WTC11 (cell line): ENCODE results near the gene VAMP2. TPM values are rescaled to one million over a fixed set of nuclear protein-coding genes. Genes with fewer than 3 reads are reported as not detected.
A peak's percentile ranks its signal among the peaks of the same experiment; 100 is the strongest.

Experiments used
- ATAC-seq: fragments of 200-7000 bp; cut with Tn5 transposase; 2 replicates; pipeline ENCODE4 v1.10.0; 2021; ENCODE audit warnings: mild to moderate bottlenecking, moderate library complexity
- CTCF ChIA-PET: fragments of 300-600 bp; sonication (Branson Sonifier 250); formaldehyde crosslinking; loops from one replicate; lab custom pipeline; 2021; ENCODE audit warnings: antibody characterized with exemption; lab: Charles Lee
- POLR2A ChIA-PET: fragments of 350-600 bp; sonication (Branson Sonifier 250); formaldehyde crosslinking; loops from one replicate; lab custom pipeline; 2021; ENCODE audit warnings: antibody characterized with exemption; lab: Charles Lee
- DNase-seq: peaks from one replicate; pipeline ENCODE4 v3.0.0; 2021; ENCODE audit warnings: low spot score
- H3K27ac Mint-ChIP-seq: 2 replicates; pipeline ENCODE4 v1.8.0; 2021; ENCODE audit warnings: mixed read lengths
- H3K27me3 Mint-ChIP-seq: 2 replicates; pipeline ENCODE4 v1.8.0; 2021; ENCODE audit warnings: low read depth, mild to moderate bottlenecking, moderate library complexity, mixed read lengths
- H3K36me3 Mint-ChIP-seq: 2 replicates; pipeline ENCODE4 v1.8.0; 2021; ENCODE audit warnings: mixed read lengths
- H3K4me1 Mint-ChIP-seq: 2 replicates; pipeline ENCODE4 v1.8.0; 2022; ENCODE audit warnings: mixed read lengths
- H3K4me3 Mint-ChIP-seq: 2 replicates; pipeline ENCODE4 v1.8.0; 2021; ENCODE audit warnings: mild to moderate bottlenecking, moderate library complexity, mixed read lengths
- H3K9me3 Mint-ChIP-seq: 2 replicates; pipeline ENCODE4 v1.8.0; 2021; ENCODE audit warnings: mixed read lengths
- CREB1 ChIP-seq: sonication (generic); formaldehyde crosslinking; IDR thresholded peaks from 2 replicates; pipeline ENCODE4 v1.8.0; 2023; ENCODE audit warnings: mild to moderate bottlenecking, missing genetic modification reagents
- CTCF ChIP-seq: fragments of 200-600 bp; IDR thresholded peaks from 2 replicates; pipeline ENCODE4 v1.8.0; 2022; ENCODE audit warnings: antibody characterized with exemption
- E2F4 ChIP-seq: sonication (generic); formaldehyde crosslinking; IDR thresholded peaks from 2 replicates; pipeline ENCODE4 v1.8.1; 2022; ENCODE audit warnings: low read depth, mild to moderate bottlenecking, moderate library complexity, missing genetic modification reagents, borderline replicate concordance
- EMX1 ChIP-seq: fragments of 250-450 bp; sonication (Bioruptor Pico); IDR thresholded peaks from 2 replicates; pipeline ENCODE4 v1.8.0; 2021; ENCODE audit warnings: mild to moderate bottlenecking
- GABPB1 ChIP-seq: sonication (generic); formaldehyde crosslinking; IDR thresholded peaks from 2 replicates; pipeline ENCODE4 v1.8.1; 2023; ENCODE audit warnings: mild to moderate bottlenecking, missing genetic modification reagents
- HMGA2 ChIP-seq: fragments of 250-450 bp; sonication (Bioruptor Pico); IDR thresholded peaks from 2 replicates; pipeline ENCODE4 v1.4.0; 2021; ENCODE audit warnings: mild to moderate bottlenecking, moderate library complexity
- HMGXB4 ChIP-seq: sonication (generic); formaldehyde crosslinking; IDR thresholded peaks from 2 replicates; pipeline ENCODE4 v1.8.1; 2023; ENCODE audit warnings: mild to moderate bottlenecking, moderate library complexity, missing genetic modification reagents
- MAX ChIP-seq: sonication (generic); formaldehyde crosslinking; IDR thresholded peaks from 2 replicates; pipeline ENCODE4 v1.8.0; 2022; ENCODE audit warnings: mild to moderate bottlenecking, missing genetic modification reagents
- MLX ChIP-seq: sonication (generic); formaldehyde crosslinking; IDR thresholded peaks from 2 replicates; pipeline ENCODE4 v1.8.1; 2023; ENCODE audit warnings: mild to moderate bottlenecking, missing genetic modification reagents, moderate library complexity
- MXD4 ChIP-seq: fragments of 250-450 bp; sonication (Bioruptor Pico); IDR thresholded peaks from 2 replicates; pipeline ENCODE4 v1.8.0; 2021; ENCODE audit warnings: mild to moderate bottlenecking, moderate library complexity, borderline replicate concordance
- NFYB ChIP-seq: sonication (generic); formaldehyde crosslinking; conservative IDR thresholded peaks from 2 replicates; pipeline ENCODE4 v1.8.0; 2022; ENCODE audit warnings: low read depth, missing genetic modification reagents
- STAT6 ChIP-seq: sonication (generic); formaldehyde crosslinking; conservative IDR thresholded peaks from 2 replicates; pipeline ENCODE4 v1.8.1; 2023; ENCODE audit warnings: mild to moderate bottlenecking, low read depth, missing genetic modification reagents, moderate library complexity
- TCF7 ChIP-seq: sonication (generic); formaldehyde crosslinking; IDR thresholded peaks from 2 replicates; pipeline ENCODE4 v1.8.0; 2022; ENCODE audit warnings: mild to moderate bottlenecking, low read depth, missing genetic modification reagents, moderate library complexity
- USF1 ChIP-seq: sonication (generic); formaldehyde crosslinking; IDR thresholded peaks from 2 replicates; pipeline ENCODE4 v1.8.0; 2022; ENCODE audit warnings: mild to moderate bottlenecking, missing genetic modification reagents
- ZBTB21 ChIP-seq: sonication (generic); formaldehyde crosslinking; IDR thresholded peaks from 2 replicates; pipeline ENCODE4 v1.8.1; 2023; ENCODE audit warnings: mild to moderate bottlenecking, missing genetic modification reagents, borderline replicate concordance
- ZMAT4 ChIP-seq: fragments of 250-450 bp; sonication (Bioruptor Pico); IDR thresholded peaks from 2 replicates; pipeline ENCODE4 v1.9.0; 2021; ENCODE audit warnings: mild to moderate bottlenecking
- ZNF263 ChIP-seq: sonication (generic); formaldehyde crosslinking; IDR thresholded peaks from 2 replicates; pipeline ENCODE4 v1.8.1; 2022; ENCODE audit warnings: low read depth, mild to moderate bottlenecking, moderate library complexity, missing genetic modification reagents
- ZNF317 ChIP-seq: sonication (generic); formaldehyde crosslinking; IDR thresholded peaks from 2 replicates; pipeline ENCODE4 v1.8.1; 2023; ENCODE audit warnings: low read depth, mild to moderate bottlenecking, moderate library complexity, missing genetic modification reagents, borderline replicate concordance
- ZNF416 ChIP-seq: fragments of 250-450 bp; sonication (Bioruptor Pico); IDR thresholded peaks from 2 replicates; pipeline ENCODE4 v1.9.0; 2021; ENCODE audit warnings: mild to moderate bottlenecking, inconsistent platforms
- total RNA-seq: library from RNA; stranded (reverse); gene quantifications from 3 replicates; pipeline ENCODE4 v1.2.3, GENCODE V29; 2021

Gene VAMP2
- total RNA-seq, 1 experiment from 2014 or later = 27.4 TPM

GRCh38 chr17:8125154-8125946, 37.4 kb downstream of the VAMP2 start:
- peak; percentile 86 for DNase-seq
- peaks cover 20% of the 10 kb centered on the region for H3K4me1 Mint-ChIP-seq
- H3K9me3 Mint-ChIP-seq = no peaks in the 10 kb centered on the region
- TF ChIP-seq MAX (CRISPR knock-in tag) (no peak; the same call in 1 of the 2 replicates), ZNF317 (CRISPR knock-in tag) (no peak), CREB1 (CRISPR knock-in tag) (no peak), HMGA2 (CRISPR knock-in tag) (0 out of 2 replicates have a peak, but pooled peaks have one; percentile 3), HMGXB4 (CRISPR knock-in tag) (peak; percentile 78; the same call in 1 of the 2 replicates), ZNF263 (CRISPR knock-in tag) (no peak), ZBTB21 (CRISPR knock-in tag) (0 out of 2 replicates have a peak, but pooled peaks have one; percentile 31), STAT6 (CRISPR knock-in tag) (no peak), MLX (CRISPR knock-in tag) (no peak), EMX1 (CRISPR knock-in tag) (no peak), ZMAT4 (CRISPR knock-in tag) (no peak), GABPB1 (CRISPR knock-in tag) (0 out of 2 replicates have a peak, but pooled peaks have one; percentile 39)
- peak overlapping the region; percentile 85 for H3K4me3 Mint-ChIP-seq
- CTCF ChIA-PET = interaction anchor here (0.8 to 9.8 kb wide), 5 partner anchors 15 to 64 kb away, joined by 3 to 118 read pairs (median 7); no protein-coding TSS in a partner anchor
- no peak overlapping the region for H3K27ac Mint-ChIP-seq
- H3K27me3 Mint-ChIP-seq = peaks cover 81% of the 10 kb centered on the region
- no peaks in the 10 kb centered on the region for H3K36me3 Mint-ChIP-seq
- peak; percentile 1 for ATAC-seq
- POLR2A ChIA-PET = interaction anchor here (1.0 to 1.9 kb wide), 4 partner anchors 27 to 65 kb away, joined by 4 to 7 read pairs (median 4); partner anchors contain the start of genes BORCS6 and PER1

GRCh38 chr17:8124350-8125153, 38.2 kb downstream of the VAMP2 start:
- no peak overlapping the region for H3K27ac Mint-ChIP-seq
- ChIA-PET POLR2A (interaction anchor here (1.0 to 2.5 kb wide), 6 partner anchors 9 to 66 kb away, joined by 4 to 7 read pairs (median 5); partner anchors contain the start of genes BORCS6 and PER1), CTCF (interaction anchor here (1.1 to 9.8 kb wide), 8 partner anchors 9 to 99 kb away, joined by 3 to 118 read pairs (median 7); no protein-coding TSS in a partner anchor)
- ATAC-seq (no peak), DNase-seq (no peak)
- H3K4me1 Mint-ChIP-seq = peaks cover 23% of the 10 kb centered on the region
- no peaks in the 10 kb centered on the region for H3K36me3 Mint-ChIP-seq
- no peaks in the 10 kb centered on the region for H3K9me3 Mint-ChIP-seq
- peak overlapping the region; percentile 85 for H3K4me3 Mint-ChIP-seq
- peaks cover 76% of the 10 kb centered on the region for H3K27me3 Mint-ChIP-seq
- no peak for TF ChIP-seq EMX1 (CRISPR knock-in tag)
- no peak for TF ChIP-seq HMGXB4 (CRISPR knock-in tag)
- no peak for TF ChIP-seq NFYB (CRISPR knock-in tag)
- no peak for TF ChIP-seq TCF7 (CRISPR knock-in tag)
- TF ChIP-seq E2F4 = no peak
- no peak for TF ChIP-seq CTCF
- no peak for TF ChIP-seq USF1
- TF ChIP-seq ZNF416 (CRISPR knock-in tag) = no peak
- TF ChIP-seq MXD4 = no peak
